OCI-LY1 (cell line): ENCODE results near the gene ATP13A4.

Experiments
- H2AFZ ChIP-seq: fragments of 200-600 bp; sonication (generic), shearing (Covaris generic); 2 replicates; pipeline ENCODE4 v1.6.0; 2014; ENCODE audit warnings: antibody characterized with exemption, mild to moderate bottlenecking, low read length
- H3F3A ChIP-seq: fragments of 200-600 bp; sonication (generic), shearing (Covaris generic); 2 replicates; pipeline ENCODE4 v1.6.0; 2014; ENCODE audit warnings: mild to moderate bottlenecking, antibody characterized with exemption, low read length, moderate library complexity; ENCODE audit not compliant: insufficient read depth
- H3K27ac ChIP-seq: fragments of 200-600 bp; sonication (generic); 2 replicates; pipeline ENCODE4 v1.5.1; 2014; ENCODE audit warnings: low read length, mixed run types, mild to moderate bottlenecking, low read depth; ENCODE audit not compliant: poor library complexity, severe bottlenecking
- H3K27me3 ChIP-seq: fragments of 200-600 bp; sonication (generic); 2 replicates; pipeline ENCODE4 v1.6.0; 2014; ENCODE audit warnings: antibody characterized with exemption, mild to moderate bottlenecking, low read length, moderate library complexity; ENCODE audit not compliant: insufficient read depth
- H3K36me3 ChIP-seq: fragments of 200-600 bp; sonication (generic); 2 replicates; pipeline ENCODE4 v1.6.1; 2014; ENCODE audit warnings: mild to moderate bottlenecking, antibody characterized with exemption, low read length, moderate library complexity, mixed read lengths; ENCODE audit not compliant: insufficient read depth
- H3K4me1 ChIP-seq: fragments of 200-600 bp; sonication (generic); 2 replicates; pipeline ENCODE4 v1.5.1; 2014; ENCODE audit warnings: mild to moderate bottlenecking, low read length, moderate library complexity; ENCODE audit not compliant: insufficient read depth, severe bottlenecking
- H3K4me2 ChIP-seq: fragments of 200-600 bp; sonication (generic), shearing (Covaris generic); 2 replicates; pipeline ENCODE4 v1.6.1; 2014; ENCODE audit warnings: low read length
- H3K4me3 ChIP-seq: fragments of 200-600 bp; sonication (generic); 2 replicates; pipeline ENCODE4 v1.5.1; 2014; ENCODE audit warnings: low read length, low read depth, mild to moderate bottlenecking, mixed read lengths; ENCODE audit not compliant: poor library complexity, severe bottlenecking
- H3K79me2 ChIP-seq: fragments of 200-600 bp; shearing (Covaris generic); 2 replicates; pipeline ENCODE4 v1.6.1; 2016; ENCODE audit warnings: mixed run types, low read length, mixed read lengths; ENCODE audit not compliant: insufficient read depth
- H3K9ac ChIP-seq: fragments of 200-600 bp; sonication (generic), shearing (Covaris generic); 2 replicates; pipeline ENCODE4 v1.6.1; 2014; ENCODE audit warnings: mild to moderate bottlenecking, low read length, mixed read lengths
- H3K9me2 ChIP-seq: fragments of 200-600 bp; sonication (generic), shearing (Covaris generic); 2 replicates; pipeline ENCODE4 v1.6.1; 2014; ENCODE audit warnings: low read depth, mild to moderate bottlenecking, low read length, mixed read lengths
- H3K9me3 ChIP-seq: fragments of 200-600 bp; shearing (Covaris generic); 2 replicates; pipeline ENCODE4 v1.6.1; 2014; ENCODE audit warnings: low read length, mixed read lengths
- H4K20me1 ChIP-seq: fragments of 200-600 bp; sonication (generic), shearing (Covaris generic); 2 replicates; pipeline ENCODE4 v1.6.0; 2016; ENCODE audit warnings: mild to moderate bottlenecking, low read length; ENCODE audit not compliant: insufficient read depth
- CTCF ChIP-seq: fragments of 200-600 bp; sonication (generic), shearing (Covaris generic); IDR thresholded peaks from 2 replicates; pipeline ENCODE4 v1.5.1; 2017; ENCODE audit warnings: mild to moderate bottlenecking, antibody characterized with exemption, low read length, moderate library complexity, mixed read lengths
- EZH2 ChIP-seq: fragments of 200-600 bp; sonication (generic), shearing (Covaris generic); IDR thresholded peaks from 2 replicates; pipeline ENCODE4 v1.8.0; 2017; ENCODE audit warnings: borderline replicate concordance, mixed run types, mild to moderate bottlenecking, antibody characterized with exemption, low read length, moderate library complexity, mixed read lengths

Gene ATP13A4

GRCh38 chr3:193546129-193546528, 8.6 kb downstream of the ATP13A4 start:
- TF ChIP-seq EZH2, result no peak
- no peak for TF ChIP-seq CTCF
- Histone ChIP-seq H3K9ac (no peak overlapping the region), H3K27ac (no peak overlapping the region), H3K4me1 (no peaks in the 10 kb centered on the region), H3F3A (no peaks in the 10 kb centered on the region), H3K4me2 (no peak overlapping the region), H3K36me3 (no peaks in the 10 kb centered on the region), H4K20me1 (no peaks in the 10 kb centered on the region), H3K4me3 (no peak overlapping the region), H3K9me3 (no peaks in the 10 kb centered on the region), H2AFZ (no peak overlapping the region), H3K27me3 (no peaks in the 10 kb centered on the region), H3K79me2 (no peaks in the 10 kb centered on the region), H3K9me2 (no peaks in the 10 kb centered on the region)

- Histone ChIP-seq H3K79me2 (no peaks in the 10 kb centered on the region), H3F3A (no peaks in the 10 kb centered on the region), H2AFZ (no peak overlapping the region), H3K36me3 (no peaks in the 10 kb centered on the region), H3K4me3 (no peak overlapping the region), H3K4me2 (no peak overlapping the region), H4K20me1 (no peaks in the 10 kb centered on the region), H3K9me3 (no peaks in the 10 kb centered on the region), H3K9me2 (no peaks in the 10 kb centered on the region), H3K27me3 (no peaks in the 10 kb centered on the region), H3K9ac (no peak overlapping the region), H3K4me1 (no peaks in the 10 kb centered on the region), H3K27ac (no peak overlapping the region)
- TF ChIP-seq EZH2 (no peak), CTCF (no peak)
These were observed 9.4 kb downstream of the ATP13A4 start for GRCh38 chr3:193545304-193545703.

GRCh38 chr3:193544289-193544688, 10.4 kb downstream of the ATP13A4 start:
- Histone ChIP-seq H3K79me2 (no peaks in the 10 kb centered on the region), H2AFZ (no peak overlapping the region), H3K9me3 (no peaks in the 10 kb centered on the region), H3K27ac (no peak overlapping the region), H3F3A (no peaks in the 10 kb centered on the region), H3K4me2 (no peak overlapping the region), H3K27me3 (no peaks in the 10 kb centered on the region), H3K9me2 (no peaks in the 10 kb centered on the region), H3K4me3 (no peak overlapping the region), H3K9ac (no peak overlapping the region), H4K20me1 (no peaks in the 10 kb centered on the region), H3K36me3 (no peaks in the 10 kb centered on the region), H3K4me1 (no peaks in the 10 kb centered on the region)
- TF ChIP-seq EZH2 (no peak), CTCF (no peak)
